ENCODE measurements around the gene SCARB2. TPM values are rescaled to one million over a fixed set of nuclear protein-coding genes. Genes with fewer than 3 reads are reported as not detected.
A peak's percentile ranks its signal among the peaks of the same experiment; 100 is the strongest.

Gene SCARB2
- total and polyA plus RNA-seq, 8 donors = 36.8 to 123 (median 72.4) TPM

- no peak for ATAC-seq
- WGBS, 2 donors = 93 to 94% methylated on average over 3 of the region's 3 CpGs
Measured at GRCh38 chr4:76127754-76128153, 85.9 kb downstream of the SCARB2 start.

GRCh38 chr4:76125816-76126215 lies 87.8 kb downstream of the SCARB2 start:
- H3K4me1 ChIP-seq = peaks cover 0 to 7% (median 0%) of the 10 kb centered on the region in 3 donors
- H3K36me3 ChIP-seq = peaks cover 0 to 20% (median 8%) of the 10 kb centered on the region in 3 donors
- H3K27ac ChIP-seq = no peak overlapping the region
- no peak for TF ChIP-seq CTCF (IDR thresholded peaks at IDR 0.05)
- no peak for FAIRE-seq
- intact Hi-C loops (cut with DNase I) = no loop called here
- ATAC-seq = no peak
- DNase-seq = no peak
- H3K27me3 ChIP-seq = no peaks in the 10 kb centered on the region
- H3K4me3 ChIP-seq = no peak overlapping the region
- H3K9me3 ChIP-seq = no peaks in the 10 kb centered on the region

More at GRCh38 chr4:76127754-76128153, 85.9 kb downstream of the SCARB2 start:
- Histone ChIP-seq H3K4me3 (no peak overlapping the region), H3K9me3 (no peaks in the 10 kb centered on the region), H3K27ac (no peak overlapping the region), H3K27me3 (no peaks in the 10 kb centered on the region), H3K4me1 (peaks cover 0 to 7% (median 0%) of the 10 kb centered on the region in 3 donors), H3K36me3 (peaks cover 0 to 26% (median 8%) of the 10 kb centered on the region in 3 donors)
- FAIRE-seq (no peak), DNase-seq (no peak)
- no peak for TF ChIP-seq CTCF (IDR thresholded peaks at IDR 0.05)
- intact Hi-C loops (cut with DNase I) = no loop called here

- FAIRE-seq (no peak), ATAC-seq (peak in 3 of 4 donors; percentile 37 to 62 (median 43)), DNase-seq (no peak)
- Histone ChIP-seq H3K4me3 (no peak overlapping the region), H3K27ac (no peak overlapping the region), H3K9me3 (no peaks in the 10 kb centered on the region), H3K4me1 (no peaks in the 10 kb centered on the region), H3K36me3 (peaks cover 0 to 38% (median 0%) of the 10 kb centered on the region in 3 donors), H3K27me3 (no peaks in the 10 kb centered on the region)
- intact Hi-C loops (cut with DNase I) = no loop called here
- TF ChIP-seq CTCF (IDR thresholded peaks at IDR 0.05) = no peak
- 47 to 54% methylated on average over 4 of the region's 4 CpGs for WGBS, 2 donors
Measured at GRCh38 chr4:76120199-76120598, 93.4 kb downstream of the SCARB2 start.

GRCh38 chr4:76117536-76117935 lies 96.1 kb downstream of the SCARB2 start:
- intact Hi-C loops (cut with DNase I) = no loop called here
- 96 to 98% methylated on average over 5 of the region's 5 CpGs for WGBS, 2 donors
- no peak overlapping the region for H3K27ac ChIP-seq
- DNase-seq (no peak), FAIRE-seq (no peak), ATAC-seq (no peak)
- TF ChIP-seq CTCF (IDR thresholded peaks at IDR 0.05) = no peak
- no peak overlapping the region for H3K4me3 ChIP-seq
- H3K36me3 ChIP-seq = peaks cover 0 to 41% (median 0%) of the 10 kb centered on the region in 3 donors
- H3K4me1 ChIP-seq = no peaks in the 10 kb centered on the region
- no peaks in the 10 kb centered on the region for H3K9me3 ChIP-seq
- no peaks in the 10 kb centered on the region for H3K27me3 ChIP-seq

- no peak for TF ChIP-seq CTCF (IDR thresholded peaks at IDR 0.05)
- DNase-seq (no peak), ATAC-seq (no peak), FAIRE-seq (no peak)
- Histone ChIP-seq H3K36me3 (peaks cover 0 to 34% (median 0%) of the 10 kb centered on the region in 3 donors), H3K4me3 (no peak overlapping the region), H3K9me3 (no peaks in the 10 kb centered on the region), H3K27me3 (no peaks in the 10 kb centered on the region), H3K4me1 (no peaks in the 10 kb centered on the region), H3K27ac (no peak overlapping the region)
- WGBS, 2 donors = 98 to 100% methylated on average over 1 of the region's 1 CpG
- intact Hi-C loops (cut with DNase I) = no loop called here
Measured at GRCh38 chr4:76116821-76117220, 96.8 kb downstream of the SCARB2 start.

Other genes with a start within 250 kb of the SCARB2 start
- 10 to 100 TPM; 14.5 to 26.1 (median 22.3) TPM for gene SDAD1, start 222.9 kb downstream of the SCARB2 start, total RNA-seq
- gene SDAD1, start 222.9 kb downstream of the SCARB2 start, polyA plus RNA-seq = 10 to 100 TPM in 1 of 2 donors, 1 to 10 TPM in 1; 7.6 to 17.6 TPM
- under 1 TPM in 5 of 6 donors, not detected in 1; 0.05 to 0.87 (median 0.16) TPM for gene CXCL9, start 206.3 kb downstream of the SCARB2 start, total RNA-seq
- gene CXCL9, start 206.3 kb downstream of the SCARB2 start, polyA plus RNA-seq = under 1 TPM; 0.15 to 0.21 TPM
- 1 to 10 TPM in 1 of 6 donors, under 1 TPM in 2, not detected in 3; 0.38 to 1.7 (median 0.83) TPM for gene CXCL10, start 190.3 kb downstream of the SCARB2 start, total RNA-seq
- gene CXCL10, start 190.3 kb downstream of the SCARB2 start, polyA plus RNA-seq = under 1 TPM; 0.19 to 0.34 TPM
- 1 to 10 TPM in 4 of 6 donors, under 1 TPM in 2; 0.13 to 3.7 (median 2.2) TPM for gene CXCL11, start 177.8 kb downstream of the SCARB2 start, total RNA-seq
- under 1 TPM; 0.72 to 0.73 TPM for gene CXCL11, start 177.8 kb downstream of the SCARB2 start, polyA plus RNA-seq
- gene ART3, start 139.1 kb downstream of the SCARB2 start, total RNA-seq = 1 to 10 TPM in 5 of 6 donors, under 1 TPM in 1; 0.32 to 7.5 (median 4.9) TPM
- 10 to 100 TPM in 1 of 2 donors, 1 to 10 TPM in 1; 2.5 to 14.4 TPM for gene ART3, start 139.1 kb downstream of the SCARB2 start, polyA plus RNA-seq
- 10 to 100 TPM; 17.5 to 20.8 (median 19.2) TPM for gene NUP54, start 65.4 kb downstream of the SCARB2 start, total RNA-seq
- gene NUP54, start 65.4 kb downstream of the SCARB2 start, polyA plus RNA-seq = 10 to 100 TPM; 15.6 to 21.7 TPM
- gene FAM47E, start 37.9 kb upstream of the SCARB2 start, total RNA-seq = 10 to 100 TPM in 2 of 6 donors, 1 to 10 TPM in 4; 3.6 to 11.5 (median 7.3) TPM
- gene FAM47E, start 37.9 kb upstream of the SCARB2 start, polyA plus RNA-seq = 10 to 100 TPM; 13.1 to 14.8 TPM
- 1 to 10 TPM; 1.7 to 6.5 (median 2.6) TPM for gene STBD1, start 92.9 kb upstream of the SCARB2 start, total RNA-seq
- gene STBD1, start 92.9 kb upstream of the SCARB2 start, polyA plus RNA-seq = 1 to 10 TPM; 3.6 to 5.0 TPM
- under 1 TPM; 0.41 to 0.94 (median 0.63) TPM for gene CCDC158, start 207.3 kb upstream of the SCARB2 start, total RNA-seq
- gene CCDC158, start 207.3 kb upstream of the SCARB2 start, polyA plus RNA-seq = under 1 TPM; 0.19 to 0.73 TPM
- gene SHROOM3, start 221.4 kb upstream of the SCARB2 start, total RNA-seq = 10 to 100 TPM; 11.7 to 43.5 (median 21.3) TPM
- gene SHROOM3, start 221.4 kb upstream of the SCARB2 start, polyA plus RNA-seq = 1 to 10 TPM; 6.2 to 8.7 TPM